Measurements from ENCODE around the gene ZFP3. TPM values are rescaled to one million over a fixed set of nuclear protein-coding genes. Genes with fewer than 3 reads are reported as not detected.

ZFP3 gene
- total and polyA plus RNA-seq, 2 experiments from 2014 or later, result 1.5 to 1.8 TPM

DNA sequence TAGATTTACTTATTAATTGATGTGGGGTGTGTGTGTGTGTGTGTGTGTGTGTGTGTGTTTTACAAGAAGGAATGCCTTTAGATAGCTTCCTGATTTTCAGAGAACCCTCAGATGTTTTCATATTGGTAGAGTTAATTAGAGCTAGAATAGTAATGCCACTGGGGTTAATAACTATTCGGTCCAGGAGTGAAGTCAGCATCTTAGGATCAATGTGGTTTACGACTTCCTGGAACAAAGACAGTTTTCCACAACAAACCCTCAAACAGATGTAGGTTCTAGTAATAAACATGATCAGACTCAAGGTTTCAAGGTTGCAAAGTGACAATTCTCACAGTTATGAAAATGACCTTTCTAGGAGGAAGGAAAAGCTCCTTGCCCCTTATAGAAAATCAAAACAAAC lies 30.8 kb upstream of the ZFP3 start:
- H3K9me2 ChIP-seq (ENCODE audit: insufficient read depth), result no peaks in the 10 kb centered on the region
- no peaks in the 10 kb centered on the region for H3K27me3 ChIP-seq (replicated peaks; ENCODE audit: insufficient read depth)
- H3K9me3 ChIP-seq (ENCODE audit: low read depth), result no peaks in the 10 kb centered on the region
- no peaks in the 10 kb centered on the region for H3F3A ChIP-seq (ENCODE audit: insufficient read depth)
- no peaks in the 10 kb centered on the region for H3K4me1 ChIP-seq (ENCODE audit: insufficient read depth)
- no peak overlapping the region for H3K4me2 ChIP-seq (ENCODE audit: unreplicated experiment)
- H3K36me3 ChIP-seq (ENCODE audit: low read depth), result no peaks in the 10 kb centered on the region
- no peak for DNase-seq
- no peak for TF ChIP-seq EZH2phosphoT487 (IDR thresholded peaks at IDR 0.05; ENCODE audit: insufficient read depth, low read depth)
- TF ChIP-seq EZH2 (IDR thresholded peaks at IDR 0.05; ENCODE audit: insufficient read depth, poor library complexity, severe bottlenecking), result no peak
- no peak overlapping the region for H3K27ac ChIP-seq
- H2AFZ ChIP-seq, result no peak overlapping the region
- no peaks in the 10 kb centered on the region for H3K79me2 ChIP-seq (ENCODE audit: insufficient read depth)
- no peaks in the 10 kb centered on the region for H4K20me1 ChIP-seq (ENCODE audit: insufficient read depth)
- no peak overlapping the region for H3K9ac ChIP-seq
- in situ Hi-C loops (cut with MboI), result no loop called here
- WGBS, 2 experiments (ENCODE audit: low coverage in 1 of 2, low lambda C conversion rate in 2 of 2, missing lambda C conversion rate in 2 of 2), result 17 to 27% methylated on average over 2 of the region's 2 CpGs
- no peak overlapping the region for H3K4me3 ChIP-seq

- TF ChIP-seq EZH2phosphoT487 (IDR thresholded peaks at IDR 0.05; ENCODE audit: insufficient read depth, low read depth), result no peak
- TF ChIP-seq EZH2 (IDR thresholded peaks at IDR 0.05; ENCODE audit: insufficient read depth, poor library complexity, severe bottlenecking), result no peak
- in situ Hi-C loops (cut with MboI), result no loop called here
- Histone ChIP-seq H3F3A (ENCODE audit: insufficient read depth) (no peaks in the 10 kb centered on the region), H3K36me3 (ENCODE audit: low read depth) (no peaks in the 10 kb centered on the region), H3K27me3 (replicated peaks; ENCODE audit: insufficient read depth) (no peaks in the 10 kb centered on the region), H3K4me1 (ENCODE audit: insufficient read depth) (no peaks in the 10 kb centered on the region), H3K79me2 (ENCODE audit: insufficient read depth) (no peaks in the 10 kb centered on the region), H3K9me2 (ENCODE audit: insufficient read depth) (no peaks in the 10 kb centered on the region), H3K9me3 (ENCODE audit: low read depth) (no peaks in the 10 kb centered on the region), H3K4me3 (no peak overlapping the region), H4K20me1 (ENCODE audit: insufficient read depth) (no peaks in the 10 kb centered on the region), H3K4me2 (ENCODE audit: unreplicated experiment) (no peak overlapping the region), H3K9ac (no peak overlapping the region), H3K27ac (no peak overlapping the region), H2AFZ (peak overlapping the region; percentile 57)
- no peak for DNase-seq
- WGBS, 2 experiments (ENCODE audit: low coverage in 1 of 2, low lambda C conversion rate in 2 of 2, missing lambda C conversion rate in 2 of 2), result 49 to 55% methylated on average over 5 of the region's 5 CpGs
Observed at GRCh38 chr17:5049314-5049841, 28.9 kb upstream of the ZFP3 start.

DNA sequence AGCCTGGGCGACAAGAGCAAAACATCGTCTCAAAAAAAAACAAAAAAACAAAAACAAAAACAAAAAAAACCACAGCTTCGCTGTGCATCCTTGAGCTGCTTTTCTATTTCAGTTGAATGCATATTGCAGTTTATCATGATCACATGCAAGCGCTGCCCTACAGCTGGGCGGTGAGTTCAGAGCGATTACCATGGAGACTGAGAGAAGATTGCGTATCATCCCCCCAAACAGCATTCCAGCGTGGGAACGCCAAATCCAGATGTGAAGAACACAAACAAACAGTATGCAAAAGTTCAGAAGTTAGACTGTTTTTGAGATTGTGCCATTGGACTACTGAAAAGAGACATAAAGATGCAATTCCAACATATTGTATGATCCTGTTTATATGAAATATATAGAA lies 28.0 kb upstream of the ZFP3 start:
- Histone ChIP-seq H4K20me1 (ENCODE audit: insufficient read depth) (no peaks in the 10 kb centered on the region), H3F3A (ENCODE audit: insufficient read depth) (no peaks in the 10 kb centered on the region), H3K27me3 (replicated peaks; ENCODE audit: insufficient read depth) (no peaks in the 10 kb centered on the region), H2AFZ (no peak overlapping the region), H3K36me3 (ENCODE audit: low read depth) (no peaks in the 10 kb centered on the region), H3K4me3 (no peak overlapping the region), H3K27ac (no peak overlapping the region), H3K9me2 (ENCODE audit: insufficient read depth) (no peaks in the 10 kb centered on the region), H3K4me2 (ENCODE audit: unreplicated experiment) (no peak overlapping the region), H3K9me3 (ENCODE audit: low read depth) (no peaks in the 10 kb centered on the region), H3K4me1 (ENCODE audit: insufficient read depth) (no peaks in the 10 kb centered on the region), H3K9ac (no peak overlapping the region), H3K79me2 (ENCODE audit: insufficient read depth) (no peaks in the 10 kb centered on the region)
- WGBS, 2 experiments (ENCODE audit: low coverage in 1 of 2, low lambda C conversion rate in 2 of 2, missing lambda C conversion rate in 2 of 2), result 34 to 41% methylated on average over 8 to 9 of the region's 9 CpGs
- no peak for DNase-seq
- TF ChIP-seq EZH2 (IDR thresholded peaks at IDR 0.05; ENCODE audit: insufficient read depth, poor library complexity, severe bottlenecking) (no peak), EZH2phosphoT487 (IDR thresholded peaks at IDR 0.05; ENCODE audit: insufficient read depth, low read depth) (no peak)
- in situ Hi-C loops (cut with MboI), result loop anchor here (10.0 kb wide), 1 partner anchor 135 kb away; no protein-coding TSS in a partner anchor

DNA sequence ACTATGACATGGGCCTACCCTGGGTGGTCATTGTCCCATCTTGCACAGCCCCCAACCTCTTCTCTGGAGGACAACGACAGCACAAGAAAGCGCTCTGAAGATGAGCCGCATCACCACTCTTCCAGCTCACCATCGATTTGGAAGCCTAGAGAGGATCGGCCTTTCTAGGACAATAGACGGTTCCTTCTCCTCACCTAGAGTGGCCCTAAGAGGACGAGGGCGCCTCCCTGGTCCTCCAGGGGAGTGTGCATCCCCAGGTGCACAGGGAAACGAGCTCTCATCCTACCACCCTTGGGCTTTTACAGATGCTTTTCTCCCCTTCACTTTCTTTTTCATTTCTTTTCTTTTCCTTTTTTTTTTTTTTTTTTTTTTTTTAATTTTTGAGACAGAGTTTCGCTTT lies 22.7 kb upstream of the ZFP3 start:
- H3K4me1 ChIP-seq (ENCODE audit: insufficient read depth), result 0 out of 2 replicates have a peak, but pooled peaks cover 3% of the 10 kb centered on the region
- no peaks in the 10 kb centered on the region for H3K9me2 ChIP-seq (ENCODE audit: insufficient read depth)
- no peaks in the 10 kb centered on the region for H3K9me3 ChIP-seq (ENCODE audit: low read depth)
- H2AFZ ChIP-seq, result no peak overlapping the region
- in situ Hi-C loops (cut with MboI), result loop anchor here (10.0 kb wide), 1 partner anchor 141 kb away; no protein-coding TSS in a partner anchor
- no peak for DNase-seq
- H3K27ac ChIP-seq, result no peak overlapping the region
- H4K20me1 ChIP-seq (ENCODE audit: insufficient read depth), result no peaks in the 10 kb centered on the region
- no peak overlapping the region for H3K9ac ChIP-seq
- no peaks in the 10 kb centered on the region for H3K27me3 ChIP-seq (replicated peaks; ENCODE audit: insufficient read depth)
- no peaks in the 10 kb centered on the region for H3F3A ChIP-seq (ENCODE audit: insufficient read depth)
- H3K4me2 ChIP-seq (ENCODE audit: unreplicated experiment), result no peak overlapping the region
- H3K4me3 ChIP-seq, result no peak overlapping the region
- H3K79me2 ChIP-seq (ENCODE audit: insufficient read depth), result no peaks in the 10 kb centered on the region
- 88 to 91% methylated on average over 9 to 10 of the region's 10 CpGs for WGBS, 2 experiments (ENCODE audit: low coverage in 1 of 2, low lambda C conversion rate in 2 of 2, missing lambda C conversion rate in 2 of 2)
- TF ChIP-seq EZH2phosphoT487 (IDR thresholded peaks at IDR 0.05; ENCODE audit: insufficient read depth, low read depth) (no peak), EZH2 (IDR thresholded peaks at IDR 0.05; ENCODE audit: insufficient read depth, poor library complexity, severe bottlenecking) (no peak)
- H3K36me3 ChIP-seq (ENCODE audit: low read depth), result no peaks in the 10 kb centered on the region
